NT2/D1 (cell line): ENCODE measurements around the gene ITGAE.

ENCODE experiments used
- SUZ12 ChIP-seq: IDR thresholded peaks from 2 replicates; pipeline ENCODE4 v1.6.1; 2011; ENCODE audit not compliant: insufficient read length, insufficient read depth; ENCODE audit errors: extremely low read depth
- YY1 ChIP-seq: IDR thresholded peaks from 2 replicates; pipeline ENCODE4 v1.6.1; 2011; ENCODE audit not compliant: insufficient read length, insufficient read depth
- ZNF274 ChIP-seq: IDR thresholded peaks from 2 replicates; pipeline ENCODE4 v1.6.1; 2011; ENCODE audit warnings: mild to moderate bottlenecking, low read depth, low read length

DNA sequence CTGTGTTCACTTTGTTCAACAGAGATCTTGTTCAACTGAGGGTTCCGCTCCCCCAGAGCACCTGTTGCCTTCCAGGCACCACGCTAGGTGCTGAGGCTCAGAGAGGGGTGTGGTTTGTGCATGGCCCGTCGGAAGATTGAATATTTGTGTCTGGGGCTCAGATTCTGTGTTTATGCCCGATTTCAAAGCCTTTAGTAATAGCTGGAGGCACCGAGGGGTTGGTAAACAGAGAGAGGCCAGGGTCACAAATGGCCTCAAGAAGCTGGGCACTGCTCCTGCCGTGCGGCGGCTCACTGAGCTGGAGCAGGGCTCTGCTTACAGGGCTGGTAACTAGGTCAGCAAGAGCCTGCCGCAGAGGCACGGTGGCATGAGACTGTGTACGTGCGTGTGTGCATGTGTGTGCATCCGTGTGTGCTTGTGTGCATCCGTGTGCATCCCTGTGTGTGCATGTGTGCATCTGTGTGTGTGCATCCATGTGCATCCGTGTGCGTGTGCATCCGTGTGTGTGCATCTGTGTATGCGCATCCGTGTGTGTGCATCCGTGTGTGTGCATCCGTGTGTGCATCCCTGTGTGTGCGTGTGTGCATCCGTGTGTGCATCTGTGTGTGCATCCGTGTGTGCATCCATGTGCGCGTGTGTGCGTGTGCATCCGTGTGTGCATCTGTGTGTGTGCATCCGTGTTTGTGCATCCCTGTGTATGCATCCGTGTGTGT lies 5.4 kb downstream of the ITGAE start:
- TF ChIP-seq ZNF274, result no peak
- no peak for TF ChIP-seq SUZ12
- TF ChIP-seq YY1, result no peak
